ENCODE data around the gene LUC7L2.

DNA sequence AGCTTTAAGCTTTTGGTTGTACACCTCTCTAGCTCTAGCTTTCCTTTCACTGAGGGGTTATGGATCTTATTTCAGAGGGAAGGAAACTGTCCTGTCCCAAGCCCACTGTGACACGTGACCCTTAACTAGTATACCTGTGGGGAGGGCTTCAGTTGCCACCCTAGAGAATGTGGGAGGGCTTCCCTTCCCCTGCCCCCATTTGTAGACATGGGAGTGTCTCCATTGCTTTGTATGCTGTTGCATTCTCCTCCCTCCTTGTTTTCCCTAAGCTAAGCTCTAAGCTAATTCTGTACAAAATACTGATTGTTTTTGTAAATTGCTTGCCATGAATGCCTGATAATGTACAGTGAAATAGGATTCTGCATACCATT lies 11.2 kb downstream of the LUC7L2 start:
- TF ChIP-seq, protein P1, sequence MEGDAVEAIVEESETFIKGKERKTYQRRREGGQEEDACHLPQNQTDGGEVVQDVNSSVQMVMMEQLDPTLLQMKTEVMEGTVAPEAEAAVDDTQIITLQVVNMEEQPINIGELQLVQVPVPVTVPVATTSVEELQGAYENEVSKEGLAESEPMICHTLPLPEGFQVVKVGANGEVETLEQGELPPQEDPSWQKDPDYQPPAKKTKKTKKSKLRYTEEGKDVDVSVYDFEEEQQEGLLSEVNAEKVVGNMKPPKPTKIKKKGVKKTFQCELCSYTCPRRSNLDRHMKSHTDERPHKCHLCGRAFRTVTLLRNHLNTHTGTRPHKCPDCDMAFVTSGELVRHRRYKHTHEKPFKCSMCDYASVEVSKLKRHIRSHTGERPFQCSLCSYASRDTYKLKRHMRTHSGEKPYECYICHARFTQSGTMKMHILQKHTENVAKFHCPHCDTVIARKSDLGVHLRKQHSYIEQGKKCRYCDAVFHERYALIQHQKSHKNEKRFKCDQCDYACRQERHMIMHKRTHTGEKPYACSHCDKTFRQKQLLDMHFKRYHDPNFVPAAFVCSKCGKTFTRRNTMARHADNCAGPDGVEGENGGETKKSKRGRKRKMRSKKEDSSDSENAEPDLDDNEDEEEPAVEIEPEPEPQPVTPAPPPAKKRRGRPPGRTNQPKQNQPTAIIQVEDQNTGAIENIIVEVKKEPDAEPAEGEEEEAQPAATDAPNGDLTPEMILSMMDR (IDR thresholded peaks at IDR 0.05) = no peak
- no peak for TF ChIP-seq POLR2A (IDR thresholded peaks at IDR 0.05)

All from body of pancreas (tissue), 4 donors.